ENCODE measurements around the gene OSBPL7. TPM values are rescaled to one million over a fixed set of nuclear protein-coding genes. Genes with fewer than 3 reads are reported as not detected.

OSBPL7 gene
- polyA plus RNA-seq, 3 donors: 1.6 to 17.3 (median 1.6) TPM

DNA sequence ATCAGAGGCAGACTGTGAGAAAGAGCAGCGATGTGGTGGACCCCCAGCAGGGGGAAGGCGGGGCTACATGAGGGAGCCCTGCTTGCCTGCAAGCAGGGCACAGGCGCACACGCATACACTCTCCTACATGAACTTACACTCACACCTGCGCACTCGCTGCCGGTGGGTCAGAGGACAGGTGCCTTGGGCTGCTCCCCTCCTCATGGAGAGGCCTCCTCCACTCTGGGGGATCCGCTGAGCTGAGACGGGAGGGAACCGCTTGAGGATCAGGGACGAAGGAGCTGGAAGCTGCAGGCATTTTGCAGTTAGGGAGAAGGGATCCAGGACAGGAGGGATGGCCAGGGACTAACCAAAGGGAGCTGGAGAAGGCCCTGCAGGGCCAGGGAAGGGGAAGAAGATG lies 14.2 kb downstream of the OSBPL7 start:
- H3K4me1 ChIP-seq (ENCODE audit: control insufficient read depth in 1 of 2, insufficient read depth in 2 of 2, low read length in 2 of 2): no peaks in the 10 kb centered on the region
- H3K79me2 ChIP-seq (ENCODE audit: insufficient read depth, low read length): no peaks in the 10 kb centered on the region
- no peak overlapping the region for H3K27ac ChIP-seq (ENCODE audit: low read depth in 1 of 2, low read length in 2 of 2)
- peaks cover 55 to 57% of the 10 kb centered on the region in 2 donors for H3K36me3 Mint-ChIP-seq
- no peak overlapping the region for H2AFZ ChIP-seq (ENCODE audit: insufficient read depth, low read depth, low read length, poor library complexity, severe bottlenecking)
- WGBS (ENCODE audit: insufficient coverage): 95% methylated on average over 10 of the region's 11 CpGs
- H3K27me3 ChIP-seq (ENCODE audit: control insufficient read depth in 2 of 2, insufficient read depth in 2 of 2, low read length in 2 of 2): no peaks in the 10 kb centered on the region
- H3K9me3 ChIP-seq (replicated peaks in 1 of 2; ENCODE audit: control insufficient read depth in 1 of 2, insufficient read depth in 1 of 2, low read length in 2 of 2): no peaks in the 10 kb centered on the region
- H3K9me3 Mint-ChIP-seq: no peaks in the 10 kb centered on the region
- H3K4me3 Mint-ChIP-seq: no peak overlapping the region
- intact Hi-C loops (cut with micrococcal nuclease): no loop called here
- no peak overlapping the region for H3K4me2 ChIP-seq (replicated peaks; ENCODE audit: extremely low read depth, low read length, poor library complexity, severe bottlenecking)
- peaks cover 50 to 56% of the 10 kb centered on the region in 2 donors for H3K36me3 ChIP-seq (replicated peaks in 1 of 2; ENCODE audit: control insufficient read depth in 1 of 2, insufficient read depth in 2 of 2, low read length in 2 of 2)
- H3K9ac ChIP-seq (ENCODE audit: insufficient read depth, low read length, poor library complexity, severe bottlenecking): no peak overlapping the region
- peak overlapping the region in 1 of 7 donors; percentile 59 for H3K27ac Mint-ChIP-seq
- peaks cover 2 to 7% (median 4%) of the 10 kb centered on the region in 3 donors for H3K27me3 Mint-ChIP-seq (ENCODE audit: low read depth in 3 of 3)
- no peak overlapping the region for H3K4me3 ChIP-seq (replicated peaks in 1 of 3; ENCODE audit: low read depth in 2 of 3, low read length in 3 of 3)
- no peaks in the 10 kb centered on the region for H3K4me1 Mint-ChIP-seq
- H4K20me1 ChIP-seq (ENCODE audit: insufficient read depth, low read length): no peaks in the 10 kb centered on the region
- no peak for TF ChIP-seq CTCF (IDR thresholded peaks at IDR 0.05)
- DNase-seq: peak in 1 of 3 donors; percentile 2

GRCh38 chr17:47806913-47807255 lies 14.7 kb downstream of the OSBPL7 start:
- peaks cover 0 to 8% (median 4%) of the 10 kb centered on the region in 3 donors for H3K27me3 Mint-ChIP-seq (ENCODE audit: low read depth in 3 of 3)
- no peak overlapping the region for H2AFZ ChIP-seq (ENCODE audit: insufficient read depth, low read depth, low read length, poor library complexity, severe bottlenecking)
- no peak for TF ChIP-seq CTCF (IDR thresholded peaks at IDR 0.05)
- H3K4me1 ChIP-seq (ENCODE audit: control insufficient read depth in 1 of 2, insufficient read depth in 2 of 2, low read length in 2 of 2): no peaks in the 10 kb centered on the region
- 94% methylated on average over 9 of the region's 9 CpGs for WGBS (ENCODE audit: insufficient coverage)
- H3K4me3 ChIP-seq (replicated peaks in 1 of 3; ENCODE audit: low read depth in 2 of 3, low read length in 3 of 3): no peak overlapping the region
- H4K20me1 ChIP-seq (ENCODE audit: insufficient read depth, low read length): no peaks in the 10 kb centered on the region
- no peaks in the 10 kb centered on the region for H3K27me3 ChIP-seq (ENCODE audit: control insufficient read depth in 2 of 2, insufficient read depth in 2 of 2, low read length in 2 of 2)
- H3K9me3 Mint-ChIP-seq: no peaks in the 10 kb centered on the region
- no peak overlapping the region for H3K9ac ChIP-seq (ENCODE audit: insufficient read depth, low read length, poor library complexity, severe bottlenecking)
- no peak overlapping the region for H3K27ac ChIP-seq (ENCODE audit: low read depth in 1 of 2, low read length in 2 of 2)
- H3K4me1 Mint-ChIP-seq: no peaks in the 10 kb centered on the region
- H3K27ac Mint-ChIP-seq: peak overlapping the region in 1 of 7 donors; percentile 13
- no peak for DNase-seq
- H3K4me2 ChIP-seq (replicated peaks; ENCODE audit: extremely low read depth, low read length, poor library complexity, severe bottlenecking): no peak overlapping the region
- H3K4me3 Mint-ChIP-seq: no peak overlapping the region
- peaks cover 50 to 51% of the 10 kb centered on the region in 2 donors for H3K36me3 Mint-ChIP-seq
- no peaks in the 10 kb centered on the region for H3K9me3 ChIP-seq (replicated peaks in 1 of 2; ENCODE audit: control insufficient read depth in 1 of 2, insufficient read depth in 1 of 2, low read length in 2 of 2)
- peaks cover 46 to 51% of the 10 kb centered on the region in 2 donors for H3K36me3 ChIP-seq (replicated peaks in 1 of 2; ENCODE audit: control insufficient read depth in 1 of 2, insufficient read depth in 2 of 2, low read length in 2 of 2)
- H3K79me2 ChIP-seq (ENCODE audit: insufficient read depth, low read length): no peaks in the 10 kb centered on the region
- intact Hi-C loops (cut with micrococcal nuclease): no loop called here
